Stomach (tissue), 4 donors: Measurements from ENCODE around the gene FAM50B.

Experiments used
- POLR2A ChIP-seq, 4 donors: fragments of 450-650 bp; IDR thresholded peaks; one replicate each; pipeline ENCODE4 v1.6.1; 2016; ENCODE audit warnings: antibody characterized with exemption in 4 of 4, control low read depth in 2 of 4, mild to moderate bottlenecking in 1 of 4, moderate library complexity in 1 of 4
- TF ChIP-seq, protein P1 (sequence below), 7 experiments: fragments of 450-650 bp in 4 of 7; fragments of 200-600 bp in 3 of 7; sonication (generic) in 3 of 7; IDR thresholded peaks; one replicate each; pipeline ENCODE4 v1.5.1; 2016 to 2019; ENCODE audit warnings: antibody characterized with exemption in 7 of 7, control low read depth in 2 of 7, mild to moderate bottlenecking in 1 of 7

DNA sequence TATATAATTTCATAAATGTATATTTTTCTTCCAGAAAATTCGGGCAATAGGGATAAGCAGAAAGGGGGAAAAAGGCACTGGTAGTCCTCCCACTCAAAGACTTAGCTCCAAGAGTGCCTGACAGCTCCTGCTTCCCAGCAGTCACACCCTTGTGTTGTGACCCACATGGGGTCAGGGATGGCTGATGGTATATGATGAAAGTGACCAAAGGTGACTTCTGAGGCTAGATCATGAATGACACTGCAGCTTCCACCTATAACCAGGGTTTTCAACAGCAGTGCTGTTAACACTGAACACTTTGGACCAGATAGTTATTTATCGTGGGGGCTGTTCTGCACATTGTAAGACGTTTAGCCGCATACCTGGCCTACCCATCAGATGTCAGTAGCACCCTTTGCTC lies 22.3 kb downstream of the FAM50B start:
- TF ChIP-seq, protein P1, sequence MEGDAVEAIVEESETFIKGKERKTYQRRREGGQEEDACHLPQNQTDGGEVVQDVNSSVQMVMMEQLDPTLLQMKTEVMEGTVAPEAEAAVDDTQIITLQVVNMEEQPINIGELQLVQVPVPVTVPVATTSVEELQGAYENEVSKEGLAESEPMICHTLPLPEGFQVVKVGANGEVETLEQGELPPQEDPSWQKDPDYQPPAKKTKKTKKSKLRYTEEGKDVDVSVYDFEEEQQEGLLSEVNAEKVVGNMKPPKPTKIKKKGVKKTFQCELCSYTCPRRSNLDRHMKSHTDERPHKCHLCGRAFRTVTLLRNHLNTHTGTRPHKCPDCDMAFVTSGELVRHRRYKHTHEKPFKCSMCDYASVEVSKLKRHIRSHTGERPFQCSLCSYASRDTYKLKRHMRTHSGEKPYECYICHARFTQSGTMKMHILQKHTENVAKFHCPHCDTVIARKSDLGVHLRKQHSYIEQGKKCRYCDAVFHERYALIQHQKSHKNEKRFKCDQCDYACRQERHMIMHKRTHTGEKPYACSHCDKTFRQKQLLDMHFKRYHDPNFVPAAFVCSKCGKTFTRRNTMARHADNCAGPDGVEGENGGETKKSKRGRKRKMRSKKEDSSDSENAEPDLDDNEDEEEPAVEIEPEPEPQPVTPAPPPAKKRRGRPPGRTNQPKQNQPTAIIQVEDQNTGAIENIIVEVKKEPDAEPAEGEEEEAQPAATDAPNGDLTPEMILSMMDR (IDR thresholded peaks at IDR 0.05), result no peak
- TF ChIP-seq POLR2A (IDR thresholded peaks at IDR 0.05), result no peak
